HepG2 (cell line): ENCODE data around the gene COX5B. TPM values are rescaled to one million over a fixed set of nuclear protein-coding genes. Genes with fewer than 3 reads are reported as not detected.

Experiments
- ATF2 ChIP-seq: sonication (generic); formaldehyde crosslinking; IDR thresholded peaks from 2 replicates; pipeline ENCODE4 v1.4.0; 2020; ENCODE audit warnings: missing genetic modification reagents
- ATRX ChIP-seq: sonication (generic); formaldehyde crosslinking; IDR thresholded peaks from 2 replicates; pipeline ENCODE4 v1.4.0; 2020; ENCODE audit warnings: missing genetic modification reagents, borderline replicate concordance
- FIP1L1 ChIP-seq: fragments of 200-400 bp; formaldehyde crosslinking; IDR thresholded peaks from 2 replicates; pipeline ENCODE4 v1.6.1; 2018; ENCODE audit warnings: low read depth, mild to moderate bottlenecking, low read length, moderate library complexity, borderline replicate concordance; ENCODE audit not compliant: insufficient read depth
- FOXA1 ChIP-seq, 2 experiments: fragments of 450-650 bp in 1 of 2; sonication (generic) in 1 of 2; formaldehyde crosslinking in 1 of 2; IDR thresholded peaks; 2 replicates each; pipeline versions ENCODE4 v1.4.0 to v1.6.1; 2016 to 2020; ENCODE audit warnings: missing genetic modification reagents in 1 of 2
- MXD1 ChIP-seq: sonication (generic); formaldehyde crosslinking; IDR thresholded peaks from 2 replicates; pipeline ENCODE4 v1.4.0; 2020; ENCODE audit warnings: mild to moderate bottlenecking, missing genetic modification reagents
- MXD3 ChIP-seq: IDR thresholded peaks from 2 replicates; pipeline ENCODE4 v1.6.1; 2016; ENCODE audit warnings: mild to moderate bottlenecking, missing biosample characterization, missing genetic modification reagents
- NR1H2 ChIP-seq: sonication (generic); formaldehyde crosslinking; IDR thresholded peaks from 2 replicates; pipeline ENCODE4 v1.8.1; 2022; ENCODE audit warnings: low read depth, missing genetic modification reagents, borderline replicate concordance
- NR2F6 ChIP-seq, 2 experiments: IDR thresholded peaks; 2 replicates each; pipeline ENCODE4 v1.6.1; 2016; ENCODE audit warnings: antibody characterized with exemption in 1 of 2, mild to moderate bottlenecking in 1 of 2
- PRPF4 ChIP-seq: fragments of 200-400 bp; formaldehyde crosslinking; IDR thresholded peaks from 2 replicates; pipeline ENCODE4 v1.6.1; 2016; ENCODE audit warnings: low read length, low read depth; ENCODE audit not compliant: poor library complexity, severe bottlenecking
- ZBTB42 ChIP-seq: sonication (generic); formaldehyde crosslinking; IDR thresholded peaks from 2 replicates; pipeline ENCODE4 v1.5.0; 2020; ENCODE audit warnings: mild to moderate bottlenecking, missing genetic modification reagents
- ZBTB7B ChIP-seq: sonication (generic); formaldehyde crosslinking; IDR thresholded peaks from 2 replicates; pipeline ENCODE4 v1.4.0; 2020; ENCODE audit warnings: missing genetic modification reagents
- ZNF512 ChIP-seq: sonication (generic); formaldehyde crosslinking; IDR thresholded peaks from 2 replicates; pipeline ENCODE4 v1.4.0; 2020; ENCODE audit warnings: mild to moderate bottlenecking, missing genetic modification reagents
- polyA plus RNA-seq, 8 experiments: library from polyadenylated mRNA; depleted of rRNA in 3 of 8; stranded (reverse) in 7 of 8; unstranded in 1 of 8; fragments of >200 nt; fragmentation: Illumina TruSeq in 4 of 8; extraction: Trizol in 4 of 8; gene quantifications; 2 replicates each; pipeline versions ENCODE4 v1.2.1 to v1.2.3, GENCODE V29; 2011 to 2016; ENCODE audit warnings: low read depth in 4 of 8, missing spikeins in 1 of 8, mixed read lengths in 1 of 8; ENCODE audit not compliant: insufficient read depth in 1 of 8
- total RNA-seq, 5 experiments: library from RNA; depleted of rRNA; stranded (reverse); fragments of >200 nt; fragmentation: Illumina TruSeq; extraction: Trizol; gene quantifications; 2 replicates each; pipeline ENCODE4 v1.2.3, GENCODE V29; 2016; ENCODE audit warnings: low read depth in 1 of 5

Gene COX5B
- total and polyA plus RNA-seq, 2 of the 13 experiments (the other 11 are each of a cell fraction or from before 2014, with no cell fraction given) = 453 to 536 TPM

- TF ChIP-seq ZBTB42 (CRISPR knock-in tag) = no peak
- no peak for TF ChIP-seq ZNF512 (CRISPR knock-in tag)
- no peak for TF ChIP-seq FOXA1 (IDR thresholded peaks at IDR 0.05)
- no peak for TF ChIP-seq FOXA1 (CRISPR knock-in tag; IDR thresholded peaks at IDR 0.05)
- TF ChIP-seq NR2F6 (IDR thresholded peaks at IDR 0.05) = no peak
- no peak for TF ChIP-seq NR2F6 (CRISPR knock-in tag; IDR thresholded peaks at IDR 0.05)
- no peak for TF ChIP-seq MXD3 (CRISPR knock-in tag)
- no peak for TF ChIP-seq NR1H2 (CRISPR knock-in tag)
- no peak for TF ChIP-seq ATRX (CRISPR knock-in tag)
- TF ChIP-seq FIP1L1 = no peak
- TF ChIP-seq MXD1 (CRISPR knock-in tag) = no peak
- TF ChIP-seq PRPF4 = no peak
- TF ChIP-seq ATF2 (CRISPR knock-in tag) = no peak
- TF ChIP-seq ZBTB7B = no peak
- TF ChIP-seq, all 625 proteins: peak for 6
Measured at GRCh38 chr2:97657986-97658690, 12.3 kb downstream of the COX5B start (continued).
